ENCODE data around the gene SOX21.

The SOX21 gene

DNA sequence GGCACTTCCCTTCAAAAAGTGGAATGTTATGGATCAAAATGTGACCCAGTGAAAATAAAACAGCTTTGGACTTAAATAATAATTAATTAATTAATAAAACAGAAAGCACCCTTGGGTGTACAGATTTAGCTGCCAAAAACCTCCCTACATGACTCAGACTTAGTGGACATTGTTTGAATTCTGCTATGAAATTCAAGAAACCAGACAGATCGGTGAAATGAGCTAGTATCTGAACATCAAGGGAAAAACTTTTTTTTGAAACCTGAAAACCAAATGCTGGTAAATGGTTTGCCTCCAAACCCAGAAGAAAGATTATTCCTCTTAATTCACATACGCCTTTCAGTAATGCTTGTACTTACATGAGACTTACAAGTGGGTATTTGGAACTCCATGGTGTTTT, 33.5 kb downstream of the SOX21 start:
- Histone ChIP-seq H3K36me3 (ENCODE audit: insufficient read depth, low read length) (no peaks in the 10 kb centered on the region), H3K4me1 (ENCODE audit: insufficient read depth, low read length, severe bottlenecking) (no peaks in the 10 kb centered on the region), H3K9ac (ENCODE audit: low read length) (no peak overlapping the region), H4K20me1 (ENCODE audit: insufficient read depth, low read length) (no peaks in the 10 kb centered on the region), H3K27ac (ENCODE audit: low read depth, low read length, poor library complexity, severe bottlenecking) (no peak overlapping the region), H3K4me3 (ENCODE audit: low read depth, low read length, poor library complexity, severe bottlenecking) (no peak overlapping the region), H3K9me2 (ENCODE audit: low read depth, low read length) (no peaks in the 10 kb centered on the region), H3K9me3 (ENCODE audit: low read length) (no peaks in the 10 kb centered on the region), H2AFZ (ENCODE audit: low read length) (no peak overlapping the region), H3K4me2 (ENCODE audit: low read length) (no peak overlapping the region), H3K79me2 (ENCODE audit: insufficient read depth, low read length) (no peaks in the 10 kb centered on the region), H3K27me3 (ENCODE audit: insufficient read depth, low read length) (no peaks in the 10 kb centered on the region), H3F3A (ENCODE audit: insufficient read depth, low read length) (no peaks in the 10 kb centered on the region)
- TF ChIP-seq, protein P1, sequence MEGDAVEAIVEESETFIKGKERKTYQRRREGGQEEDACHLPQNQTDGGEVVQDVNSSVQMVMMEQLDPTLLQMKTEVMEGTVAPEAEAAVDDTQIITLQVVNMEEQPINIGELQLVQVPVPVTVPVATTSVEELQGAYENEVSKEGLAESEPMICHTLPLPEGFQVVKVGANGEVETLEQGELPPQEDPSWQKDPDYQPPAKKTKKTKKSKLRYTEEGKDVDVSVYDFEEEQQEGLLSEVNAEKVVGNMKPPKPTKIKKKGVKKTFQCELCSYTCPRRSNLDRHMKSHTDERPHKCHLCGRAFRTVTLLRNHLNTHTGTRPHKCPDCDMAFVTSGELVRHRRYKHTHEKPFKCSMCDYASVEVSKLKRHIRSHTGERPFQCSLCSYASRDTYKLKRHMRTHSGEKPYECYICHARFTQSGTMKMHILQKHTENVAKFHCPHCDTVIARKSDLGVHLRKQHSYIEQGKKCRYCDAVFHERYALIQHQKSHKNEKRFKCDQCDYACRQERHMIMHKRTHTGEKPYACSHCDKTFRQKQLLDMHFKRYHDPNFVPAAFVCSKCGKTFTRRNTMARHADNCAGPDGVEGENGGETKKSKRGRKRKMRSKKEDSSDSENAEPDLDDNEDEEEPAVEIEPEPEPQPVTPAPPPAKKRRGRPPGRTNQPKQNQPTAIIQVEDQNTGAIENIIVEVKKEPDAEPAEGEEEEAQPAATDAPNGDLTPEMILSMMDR (IDR thresholded peaks at IDR 0.05; ENCODE audit: low read length) = no peak
- no peak for TF ChIP-seq EZH2 (IDR thresholded peaks at IDR 0.05; ENCODE audit: borderline replicate concordance, low read length)

DNA sequence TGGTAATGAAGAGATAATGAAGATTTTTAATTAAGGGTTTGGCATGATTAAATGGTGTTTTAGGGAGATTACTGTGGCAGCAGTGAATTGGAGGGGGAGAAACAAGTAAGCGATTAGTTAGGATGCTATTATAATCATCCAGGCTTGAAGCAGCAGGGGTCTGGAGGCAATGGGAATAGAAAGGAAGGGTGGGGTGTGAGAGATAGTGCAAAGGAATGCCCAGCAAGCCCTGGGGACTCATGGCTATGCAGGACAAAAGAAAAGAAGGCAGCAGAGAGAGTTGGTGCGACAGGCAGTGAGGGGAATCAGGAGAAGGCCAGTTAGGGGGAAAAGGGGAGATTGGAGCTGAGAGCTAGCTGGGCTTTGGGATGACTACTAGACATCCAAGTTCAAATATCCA, 34.5 kb downstream of the SOX21 start:
- no peaks in the 10 kb centered on the region for H3K9me3 ChIP-seq (ENCODE audit: low read length)
- no peaks in the 10 kb centered on the region for H3K79me2 ChIP-seq (ENCODE audit: insufficient read depth, low read length)
- H3K27me3 ChIP-seq (ENCODE audit: insufficient read depth, low read length) = no peaks in the 10 kb centered on the region
- no peak for TF ChIP-seq EZH2 (IDR thresholded peaks at IDR 0.05; ENCODE audit: borderline replicate concordance, low read length)
- TF ChIP-seq, protein P1 (IDR thresholded peaks at IDR 0.05; ENCODE audit: low read length) = no peak
- no peaks in the 10 kb centered on the region for H3K4me1 ChIP-seq (ENCODE audit: insufficient read depth, low read length, severe bottlenecking)
- H3F3A ChIP-seq (ENCODE audit: insufficient read depth, low read length) = no peaks in the 10 kb centered on the region
- no peaks in the 10 kb centered on the region for H4K20me1 ChIP-seq (ENCODE audit: insufficient read depth, low read length)
- H3K36me3 ChIP-seq (ENCODE audit: insufficient read depth, low read length) = no peaks in the 10 kb centered on the region
- no peak overlapping the region for H3K9ac ChIP-seq (ENCODE audit: low read length)
- H3K4me3 ChIP-seq (ENCODE audit: low read depth, low read length, poor library complexity, severe bottlenecking) = no peak overlapping the region
- H3K9me2 ChIP-seq (ENCODE audit: low read depth, low read length) = no peaks in the 10 kb centered on the region
- no peak overlapping the region for H3K4me2 ChIP-seq (ENCODE audit: low read length)
- H2AFZ ChIP-seq (ENCODE audit: low read length) = no peak overlapping the region
- H3K27ac ChIP-seq (ENCODE audit: low read depth, low read length, poor library complexity, severe bottlenecking) = no peak overlapping the region

DNA sequence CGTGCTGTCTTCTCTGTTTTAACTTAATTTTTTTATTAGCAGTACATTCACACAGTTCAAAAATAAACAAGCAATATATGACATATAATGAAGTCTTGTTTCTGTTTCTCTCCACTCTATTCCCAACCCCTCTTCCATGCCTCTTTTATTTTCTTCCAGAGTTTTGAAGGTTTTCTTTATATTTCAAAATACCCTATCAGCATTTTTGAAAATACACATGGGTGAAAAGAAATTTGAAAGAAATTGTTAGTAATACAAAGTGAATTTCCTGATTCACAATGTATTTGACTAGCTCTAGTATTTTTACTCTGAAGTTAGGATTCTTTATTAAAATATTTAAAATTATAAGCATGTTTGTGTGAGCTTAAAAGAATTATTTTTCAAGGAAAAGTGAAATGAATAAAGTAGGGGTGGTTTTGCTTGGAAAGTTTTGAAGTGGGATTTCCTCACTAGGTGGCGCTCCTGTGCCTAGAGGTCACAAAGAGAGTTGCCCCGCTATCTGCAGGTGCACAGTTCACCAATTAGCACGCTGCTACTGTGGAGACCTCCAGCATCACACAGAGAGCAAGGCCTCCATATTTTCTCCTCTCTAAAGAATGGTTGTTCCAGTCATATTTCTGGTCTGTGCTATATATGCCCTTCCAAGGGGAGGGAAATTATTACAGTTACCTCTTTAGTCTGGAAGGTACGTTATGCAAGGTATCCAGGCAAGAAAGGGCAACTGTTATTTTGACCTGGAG, 37.6 kb downstream of the SOX21 start:
- Histone ChIP-seq H3K36me3 (ENCODE audit: insufficient read depth, low read length) (no peaks in the 10 kb centered on the region), H3F3A (ENCODE audit: insufficient read depth, low read length) (no peaks in the 10 kb centered on the region)

More for the DNA sequence above, 37.6 kb downstream of the SOX21 start:
- H4K20me1 ChIP-seq (ENCODE audit: insufficient read depth, low read length) = no peaks in the 10 kb centered on the region
- no peak overlapping the region for H2AFZ ChIP-seq (ENCODE audit: low read length)
- no peaks in the 10 kb centered on the region for H3K27me3 ChIP-seq (ENCODE audit: insufficient read depth, low read length)
- H3K4me3 ChIP-seq (ENCODE audit: low read depth, low read length, poor library complexity, severe bottlenecking) = no peak overlapping the region
- H3K9ac ChIP-seq (ENCODE audit: low read length) = no peak overlapping the region
- no peaks in the 10 kb centered on the region for H3K4me1 ChIP-seq (ENCODE audit: insufficient read depth, low read length, severe bottlenecking)
- H3K27ac ChIP-seq (ENCODE audit: low read depth, low read length, poor library complexity, severe bottlenecking) = no peak overlapping the region
- H3K9me2 ChIP-seq (ENCODE audit: low read depth, low read length) = no peaks in the 10 kb centered on the region
- TF ChIP-seq, protein P1 (IDR thresholded peaks at IDR 0.05; ENCODE audit: low read length) = peak; percentile 84
- no peak for TF ChIP-seq EZH2 (IDR thresholded peaks at IDR 0.05; ENCODE audit: borderline replicate concordance, low read length)
- H3K79me2 ChIP-seq (ENCODE audit: insufficient read depth, low read length) = no peaks in the 10 kb centered on the region
- no peaks in the 10 kb centered on the region for H3K9me3 ChIP-seq (ENCODE audit: low read length)
- H3K4me2 ChIP-seq (ENCODE audit: low read length) = no peak overlapping the region
